Measurements from ENCODE around the gene TMC6. TPM values are rescaled to one million over a fixed set of nuclear protein-coding genes. Genes with fewer than 3 reads are reported as not detected.

TMC6 gene
- total RNA-seq, 4 donors from 2014 or later, result 31.6 to 44.8 (median 39.0) TPM

- TF ChIP-seq CTCF (IDR thresholded peaks at IDR 0.05), result no peak
- TF ChIP-seq POLR2A (IDR thresholded peaks at IDR 0.05), result no peak
- peak in 1 of 2 donors; percentile 89 for DNase-seq (ENCODE audit: low spot score in 2 of 2)
- 1% methylated on average over 23 to 26 of the region's 39 CpGs for WGBS, 2 donors
- H3K4me3 ChIP-seq (ENCODE audit: low read depth, poor library complexity, severe bottlenecking), result peak overlapping the region; percentile 65
- intact Hi-C loops (cut with DNase I; ENCODE audit: low total_unique reads), result no loop called here
These were observed 536 bp downstream of the TMC6 start for GRCh38 chr17:78127888-78128550.

- intact Hi-C loops (cut with DNase I; ENCODE audit: low total_unique reads), result no loop called here
These were observed 1.2 kb downstream of the TMC6 start for GRCh38 chr17:78127239-78127887.

GRCh38 chr17:78126895-78127238 lies 1.7 kb downstream of the TMC6 start:
- intact Hi-C loops (cut with DNase I; ENCODE audit: low total_unique reads), result no loop called here
- no peak overlapping the region for H3K4me3 ChIP-seq (ENCODE audit: low read depth, poor library complexity, severe bottlenecking)
- no peak for TF ChIP-seq CTCF (IDR thresholded peaks at IDR 0.05)
- no peak for TF ChIP-seq POLR2A (IDR thresholded peaks at IDR 0.05)
- WGBS, 2 donors, result 69 to 86% methylated on average over 5 to 6 of the region's 6 CpGs
- DNase-seq (ENCODE audit: low spot score in 2 of 2), result no peak

More at GRCh38 chr17:78127239-78127887, 1.2 kb downstream of the TMC6 start:
- WGBS, 2 donors, result 13% methylated on average over 20 to 25 of the region's 25 CpGs
- TF ChIP-seq POLR2A (IDR thresholded peaks at IDR 0.05), result no peak
- no peak for TF ChIP-seq CTCF (IDR thresholded peaks at IDR 0.05)
- DNase-seq (ENCODE audit: low spot score in 2 of 2), result peak in 1 of 2 donors; percentile 91
- H3K4me3 ChIP-seq (ENCODE audit: low read depth, poor library complexity, severe bottlenecking), result peak overlapping the region; percentile 65

- no peak overlapping the region for H3K4me3 ChIP-seq (ENCODE audit: low read depth, poor library complexity, severe bottlenecking)
- WGBS, 2 donors, result 69 to 77% methylated on average over 8 to 15 of the region's 25 CpGs
- intact Hi-C loops (cut with DNase I; ENCODE audit: low total_unique reads), result no loop called here
- TF ChIP-seq CTCF (IDR thresholded peaks at IDR 0.05), result no peak
- TF ChIP-seq POLR2A (IDR thresholded peaks at IDR 0.05), result no peak
- peak in 1 of 2 donors; percentile 88 for DNase-seq (ENCODE audit: low spot score in 2 of 2)
These were observed 2.3 kb downstream of the TMC6 start for GRCh38 chr17:78125976-78126894.

GRCh38 chr17:78125138-78125913 lies 3.2 kb downstream of the TMC6 start:
- TF ChIP-seq POLR2A (IDR thresholded peaks at IDR 0.05) (no peak), CTCF (IDR thresholded peaks at IDR 0.05) (no peak)
- 82 to 85% methylated on average over 26 to 28 of the region's 39 CpGs for WGBS, 2 donors
- no peak overlapping the region for H3K4me3 ChIP-seq (ENCODE audit: low read depth, poor library complexity, severe bottlenecking)
- no peak for DNase-seq (ENCODE audit: low spot score in 2 of 2)
- intact Hi-C loops (cut with DNase I; ENCODE audit: low total_unique reads), result no loop called here

All from lower leg skin (tissue), 4 donors.